ENCODE measurements around the gene RNASE4. TPM values are rescaled to one million over a fixed set of nuclear protein-coding genes. Genes with fewer than 3 reads are reported as not detected.
A peak's percentile ranks its signal among the peaks of the same experiment; 100 is the strongest.

RNASE4 gene
- polyA plus RNA-seq, 1 of the 3 experiments (the other 2 are of a cell fraction) = 11.6 TPM

- 18% methylated on average over 9 of the region's 9 CpGs for WGBS (ENCODE audit: low lambda C conversion rate)
- H3K9me2 ChIP-seq = no peaks in the 10 kb centered on the region
- no peaks in the 10 kb centered on the region for H3K79me2 ChIP-seq (ENCODE audit: insufficient read depth)
- H3K27me3 ChIP-seq (ENCODE audit: insufficient read depth) = no peaks in the 10 kb centered on the region
- no peaks in the 10 kb centered on the region for H3K4me1 ChIP-seq (ENCODE audit: control insufficient read depth in 1 of 2, insufficient read depth in 2 of 2, low read depth in 1 of 2, low read length in 1 of 2)
- no peaks in the 10 kb centered on the region for H4K20me1 ChIP-seq (ENCODE audit: insufficient read depth)
- TF ChIP-seq, protein P1, sequence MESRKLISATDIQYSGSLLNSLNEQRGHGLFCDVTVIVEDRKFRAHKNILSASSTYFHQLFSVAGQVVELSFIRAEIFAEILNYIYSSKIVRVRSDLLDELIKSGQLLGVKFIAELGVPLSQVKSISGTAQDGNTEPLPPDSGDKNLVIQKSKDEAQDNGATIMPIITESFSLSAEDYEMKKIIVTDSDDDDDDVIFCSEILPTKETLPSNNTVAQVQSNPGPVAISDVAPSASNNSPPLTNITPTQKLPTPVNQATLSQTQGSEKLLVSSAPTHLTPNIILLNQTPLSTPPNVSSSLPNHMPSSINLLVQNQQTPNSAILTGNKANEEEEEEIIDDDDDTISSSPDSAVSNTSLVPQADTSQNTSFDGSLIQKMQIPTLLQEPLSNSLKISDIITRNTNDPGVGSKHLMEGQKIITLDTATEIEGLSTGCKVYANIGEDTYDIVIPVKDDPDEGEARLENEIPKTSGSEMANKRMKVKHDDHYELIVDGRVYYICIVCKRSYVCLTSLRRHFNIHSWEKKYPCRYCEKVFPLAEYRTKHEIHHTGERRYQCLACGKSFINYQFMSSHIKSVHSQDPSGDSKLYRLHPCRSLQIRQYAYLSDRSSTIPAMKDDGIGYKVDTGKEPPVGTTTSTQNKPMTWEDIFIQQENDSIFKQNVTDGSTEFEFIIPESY (IDR thresholded peaks at IDR 0.05; ENCODE audit: borderline replicate concordance, low read depth) = no peak
- TF ChIP-seq TCF12 (IDR thresholded peaks at IDR 0.05) = no peak
- TF ChIP-seq RAD21 (IDR thresholded peaks at IDR 0.05; ENCODE audit: low read length) = peak; percentile 84
- TF ChIP-seq ELF1 (IDR thresholded peaks at IDR 0.05) = peak; percentile 31; the same call in 1 of the 2 replicates
- TF ChIP-seq, protein P2, sequence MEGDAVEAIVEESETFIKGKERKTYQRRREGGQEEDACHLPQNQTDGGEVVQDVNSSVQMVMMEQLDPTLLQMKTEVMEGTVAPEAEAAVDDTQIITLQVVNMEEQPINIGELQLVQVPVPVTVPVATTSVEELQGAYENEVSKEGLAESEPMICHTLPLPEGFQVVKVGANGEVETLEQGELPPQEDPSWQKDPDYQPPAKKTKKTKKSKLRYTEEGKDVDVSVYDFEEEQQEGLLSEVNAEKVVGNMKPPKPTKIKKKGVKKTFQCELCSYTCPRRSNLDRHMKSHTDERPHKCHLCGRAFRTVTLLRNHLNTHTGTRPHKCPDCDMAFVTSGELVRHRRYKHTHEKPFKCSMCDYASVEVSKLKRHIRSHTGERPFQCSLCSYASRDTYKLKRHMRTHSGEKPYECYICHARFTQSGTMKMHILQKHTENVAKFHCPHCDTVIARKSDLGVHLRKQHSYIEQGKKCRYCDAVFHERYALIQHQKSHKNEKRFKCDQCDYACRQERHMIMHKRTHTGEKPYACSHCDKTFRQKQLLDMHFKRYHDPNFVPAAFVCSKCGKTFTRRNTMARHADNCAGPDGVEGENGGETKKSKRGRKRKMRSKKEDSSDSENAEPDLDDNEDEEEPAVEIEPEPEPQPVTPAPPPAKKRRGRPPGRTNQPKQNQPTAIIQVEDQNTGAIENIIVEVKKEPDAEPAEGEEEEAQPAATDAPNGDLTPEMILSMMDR (IDR thresholded peaks at IDR 0.05) = peak; percentile 81
- TF ChIP-seq, protein P3, sequence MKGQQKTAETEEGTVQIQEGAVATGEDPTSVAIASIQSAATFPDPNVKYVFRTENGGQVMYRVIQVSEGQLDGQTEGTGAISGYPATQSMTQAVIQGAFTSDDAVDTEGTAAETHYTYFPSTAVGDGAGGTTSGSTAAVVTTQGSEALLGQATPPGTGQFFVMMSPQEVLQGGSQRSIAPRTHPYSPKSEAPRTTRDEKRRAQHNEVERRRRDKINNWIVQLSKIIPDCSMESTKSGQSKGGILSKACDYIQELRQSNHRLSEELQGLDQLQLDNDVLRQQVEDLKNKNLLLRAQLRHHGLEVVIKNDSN (IDR thresholded peaks at IDR 0.05; ENCODE audit: borderline replicate concordance, low read depth) = 0 out of 2 replicates have a peak, but pooled peaks have one; percentile 44
- no peak for TF ChIP-seq MXI1 (IDR thresholded peaks at IDR 0.05; ENCODE audit: low read depth, low read length)
- peak; percentile 51 for TF ChIP-seq SMC3 (IDR thresholded peaks at IDR 0.05; ENCODE audit: low read depth, low read length)
- peak overlapping the region; percentile 6 to 7; a peak in 2 of 4 replicates for H3K4me3 ChIP-seq (ENCODE audit: low read depth in 2 of 2, low read length in 1 of 2)
- H3K4me2 ChIP-seq = no peak overlapping the region
- peak; percentile 73 for DNase-seq
- ChIA-PET POLR2A (interaction anchor here (0.6 to 0.7 kb wide), 2 partner anchors 60 to 77 kb away, joined by 3 read pairs; no protein-coding TSS in a partner anchor), CTCF (interaction anchor here (0.6 to 3.8 kb wide), 28 partner anchors 9 to 950 kb away, joined by 3 to 24 read pairs (median 3); partner anchors contain the start of gene EDDM3A)
- no peak overlapping the region for H3K9ac ChIP-seq
- H3K27ac ChIP-seq (ENCODE audit: low read depth in 2 of 2, low read length in 1 of 2) = no peak overlapping the region
- peak overlapping the region; percentile 58 for H2AFZ ChIP-seq (ENCODE audit: low read depth)
- H3F3A ChIP-seq (replicated peaks; ENCODE audit: insufficient read depth) = peaks cover 3% of the 10 kb centered on the region
- H3K9me3 ChIP-seq = no peaks in the 10 kb centered on the region
- no peaks in the 10 kb centered on the region for H3K36me3 ChIP-seq (replicated peaks in 1 of 2; ENCODE audit: control insufficient read depth in 1 of 2, insufficient read depth in 2 of 2, low read length in 1 of 2)
Measured at GRCh38 chr14:20690848-20691640, 6.7 kb downstream of the RNASE4 start.

GRCh38 chr14:20692116-20692751 lies 7.9 kb downstream of the RNASE4 start:
- H3K79me2 ChIP-seq (ENCODE audit: insufficient read depth) = no peaks in the 10 kb centered on the region
- no peaks in the 10 kb centered on the region for H3K9me2 ChIP-seq
- H3K36me3 ChIP-seq (replicated peaks in 1 of 2; ENCODE audit: control insufficient read depth in 1 of 2, insufficient read depth in 2 of 2, low read length in 1 of 2) = no peaks in the 10 kb centered on the region
- 50% methylated on average over 7 of the region's 7 CpGs for WGBS (ENCODE audit: low lambda C conversion rate)
- no peaks in the 10 kb centered on the region for H3K9me3 ChIP-seq
- no peaks in the 10 kb centered on the region for H3K4me1 ChIP-seq (ENCODE audit: control insufficient read depth in 1 of 2, insufficient read depth in 2 of 2, low read depth in 1 of 2, low read length in 1 of 2)
- H3F3A ChIP-seq (replicated peaks; ENCODE audit: insufficient read depth) = peaks cover 3% of the 10 kb centered on the region
- no peak overlapping the region for H2AFZ ChIP-seq (ENCODE audit: low read depth)
- no peak overlapping the region for H3K4me2 ChIP-seq
- no peak overlapping the region for H3K27ac ChIP-seq (ENCODE audit: low read depth in 2 of 2, low read length in 1 of 2)
- CTCF ChIA-PET = interaction anchor here (0.8 to 3.8 kb wide), 9 partner anchors 28 to 283 kb away, joined by 3 to 24 read pairs (median 4); no protein-coding TSS in a partner anchor
- POLR2A ChIA-PET = no interaction called here
- no peak overlapping the region for H3K9ac ChIP-seq
- no peak for DNase-seq
- no peaks in the 10 kb centered on the region for H4K20me1 ChIP-seq (ENCODE audit: insufficient read depth)
- H3K27me3 ChIP-seq (ENCODE audit: insufficient read depth) = no peaks in the 10 kb centered on the region
- no peak overlapping the region for H3K4me3 ChIP-seq (ENCODE audit: low read depth in 2 of 2, low read length in 1 of 2)
- no peak for TF ChIP-seq ELF1 (IDR thresholded peaks at IDR 0.05)
- no peak for TF ChIP-seq FOXM1 (IDR thresholded peaks at IDR 0.05; ENCODE audit: low read depth)
- TF ChIP-seq, protein P4, sequence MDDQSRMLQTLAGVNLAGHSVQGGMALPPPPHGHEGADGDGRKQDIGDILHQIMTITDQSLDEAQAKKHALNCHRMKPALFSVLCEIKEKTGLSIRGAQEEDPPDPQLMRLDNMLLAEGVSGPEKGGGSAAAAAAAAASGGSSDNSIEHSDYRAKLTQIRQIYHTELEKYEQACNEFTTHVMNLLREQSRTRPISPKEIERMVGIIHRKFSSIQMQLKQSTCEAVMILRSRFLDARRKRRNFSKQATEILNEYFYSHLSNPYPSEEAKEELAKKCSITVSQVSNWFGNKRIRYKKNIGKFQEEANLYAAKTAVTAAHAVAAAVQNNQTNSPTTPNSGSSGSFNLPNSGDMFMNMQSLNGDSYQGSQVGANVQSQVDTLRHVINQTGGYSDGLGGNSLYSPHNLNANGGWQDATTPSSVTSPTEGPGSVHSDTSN (IDR thresholded peaks at IDR 0.05) = no peak
- no peak for TF ChIP-seq RFX5 (IDR thresholded peaks at IDR 0.05; ENCODE audit: low read length)
- TF ChIP-seq, protein P5, sequence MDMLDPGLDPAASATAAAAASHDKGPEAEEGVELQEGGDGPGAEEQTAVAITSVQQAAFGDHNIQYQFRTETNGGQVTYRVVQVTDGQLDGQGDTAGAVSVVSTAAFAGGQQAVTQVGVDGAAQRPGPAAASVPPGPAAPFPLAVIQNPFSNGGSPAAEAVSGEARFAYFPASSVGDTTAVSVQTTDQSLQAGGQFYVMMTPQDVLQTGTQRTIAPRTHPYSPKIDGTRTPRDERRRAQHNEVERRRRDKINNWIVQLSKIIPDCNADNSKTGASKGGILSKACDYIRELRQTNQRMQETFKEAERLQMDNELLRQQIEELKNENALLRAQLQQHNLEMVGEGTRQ (IDR thresholded peaks at IDR 0.05; ENCODE audit: borderline replicate concordance, low read depth, low read length) = no peak
- no peak for TF ChIP-seq FOXJ3 (CRISPR knock-in tag; IDR thresholded peaks at IDR 0.05)
- no peak for TF ChIP-seq GABPA (IDR thresholded peaks at IDR 0.05; ENCODE audit: low read depth)
- no peak for TF ChIP-seq RXRA (IDR thresholded peaks at IDR 0.05; ENCODE audit: borderline replicate concordance, low read depth)
- TF ChIP-seq RAD21 (IDR thresholded peaks at IDR 0.05; ENCODE audit: low read length) = no peak
- TF ChIP-seq RCOR1 (IDR thresholded peaks at IDR 0.05; ENCODE audit: low read length) = no peak
- no peak for TF ChIP-seq SMC3 (IDR thresholded peaks at IDR 0.05; ENCODE audit: low read depth, low read length)
- TF ChIP-seq, protein P3 (IDR thresholded peaks at IDR 0.05; ENCODE audit: borderline replicate concordance, low read depth) = no peak
- no peak for TF ChIP-seq YY1 (IDR thresholded peaks at IDR 0.05; ENCODE audit: low read depth)
- TF ChIP-seq FOSL2 (IDR thresholded peaks at IDR 0.05; ENCODE audit: borderline replicate concordance, low read depth) = no peak
